NCI-H748 (cell line): ENCODE measurements around the gene BCAR1.
"Not testable (repeated sequence)": the region's sequence is repeated elsewhere in the genome, so short reads cannot be mapped to it uniquely, and the experiment has no call there.

Experiments
- DNase-seq: peaks from one replicate; lab custom pipeline; 2025; ENCODE audit not compliant: unreplicated experiment; lab: John Stamatoyannopoulos, UW

Gene BCAR1

GRCh38 chr16:75256059-75256571 is 4.7 kb upstream of the BCAR1 start:
- DNase-seq: no peak

GRCh38 chr16:75254359-75254837 is 3.0 kb upstream of the BCAR1 start:
- no peak for DNase-seq

- no peak for DNase-seq
Observed at GRCh38 chr16:75252946-75253911, 1.8 kb upstream of the BCAR1 start.

- DNase-seq: no peak
Observed at GRCh38 chr16:75252049-75252864, 833 bp upstream of the BCAR1 start.

GRCh38 chr16:75250809-75251279 is 580 bp downstream of the BCAR1 start:
- peak; percentile 25 for DNase-seq

GRCh38 chr16:75250089-75250808 is 1.2 kb downstream of the BCAR1 start:
- no peak for DNase-seq

GRCh38 chr16:75249441-75249840 is 2.0 kb downstream of the BCAR1 start:
- DNase-seq: no peak

GRCh38 chr16:75248536-75249380 is 2.7 kb downstream of the BCAR1 start:
- no peak for DNase-seq

- no peak for DNase-seq
Observed at GRCh38 chr16:75248142-75248535, 3.3 kb downstream of the BCAR1 start.

GRCh38 chr16:75247249-75247648 is 4.2 kb downstream of the BCAR1 start:
- DNase-seq: no peak

GRCh38 chr16:75246504-75247205 is 4.8 kb downstream of the BCAR1 start:
- DNase-seq: no peak

- DNase-seq: no peak
Observed at GRCh38 chr16:75244844-75245758, 6.3 kb downstream of the BCAR1 start.

- DNase-seq: no peak
Observed at GRCh38 chr16:75244225-75244809, 7.1 kb downstream of the BCAR1 start.

- no peak for DNase-seq
Observed at GRCh38 chr16:75243667-75244224, 7.7 kb downstream of the BCAR1 start.

GRCh38 chr16:75242436-75243078 is 8.9 kb downstream of the BCAR1 start:
- not testable (repeated sequence) for DNase-seq

- DNase-seq: no peak
Observed at GRCh38 chr16:75241955-75242354, 9.5 kb downstream of the BCAR1 start.

GRCh38 chr16:75241412-75241811 is 10.0 kb downstream of the BCAR1 start:
- no peak for DNase-seq
